ENCODE results near the gene GSTA3.
"Not testable (repeated sequence)": the region's sequence is repeated elsewhere in the genome, so short reads cannot be mapped to it uniquely, and the experiment has no call there.

Gene GSTA3

DNA sequence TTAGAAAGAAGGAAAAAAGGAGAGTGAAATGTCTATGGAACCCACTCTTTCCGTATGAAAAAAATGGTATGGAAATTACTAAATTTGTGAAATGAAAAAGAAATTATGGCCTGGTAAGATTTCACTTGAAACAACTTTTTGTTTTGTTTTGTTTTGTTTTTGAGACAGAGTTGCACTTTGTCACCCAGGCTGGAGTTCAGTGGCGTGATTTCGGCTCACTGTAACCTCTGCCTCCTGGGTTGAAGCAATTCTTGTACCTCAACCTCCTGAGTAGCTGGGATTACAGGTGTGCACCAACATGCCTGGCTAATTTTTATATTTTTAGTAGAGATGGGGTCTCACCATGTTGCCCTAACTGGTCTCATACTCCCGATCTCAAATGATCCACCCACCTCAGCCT, 51.1 kb downstream of the GSTA3 start:
- DNase-seq, result no peak

DNA sequence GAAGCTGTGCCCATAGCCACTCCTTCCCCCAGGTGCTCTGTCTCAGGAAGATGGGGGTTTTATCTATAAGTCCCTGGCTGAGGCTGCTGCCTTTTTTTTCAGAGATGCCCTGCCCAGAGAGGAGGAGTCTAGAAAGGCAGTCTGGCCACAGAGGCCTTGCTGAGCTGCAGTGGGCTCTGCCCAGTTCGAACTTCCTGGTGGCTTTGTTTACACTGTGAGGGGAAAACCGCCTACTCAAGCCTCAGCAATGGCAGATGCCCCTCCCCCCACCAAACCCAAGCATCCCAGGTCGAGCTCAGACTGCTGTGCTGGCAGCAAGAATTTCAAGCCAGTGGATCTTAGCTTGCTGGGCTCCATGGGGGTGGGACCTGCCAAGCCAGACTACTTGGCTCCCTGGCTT, 53.4 kb downstream of the GSTA3 start:
- DNase-seq, result not testable (repeated sequence)

DNA sequence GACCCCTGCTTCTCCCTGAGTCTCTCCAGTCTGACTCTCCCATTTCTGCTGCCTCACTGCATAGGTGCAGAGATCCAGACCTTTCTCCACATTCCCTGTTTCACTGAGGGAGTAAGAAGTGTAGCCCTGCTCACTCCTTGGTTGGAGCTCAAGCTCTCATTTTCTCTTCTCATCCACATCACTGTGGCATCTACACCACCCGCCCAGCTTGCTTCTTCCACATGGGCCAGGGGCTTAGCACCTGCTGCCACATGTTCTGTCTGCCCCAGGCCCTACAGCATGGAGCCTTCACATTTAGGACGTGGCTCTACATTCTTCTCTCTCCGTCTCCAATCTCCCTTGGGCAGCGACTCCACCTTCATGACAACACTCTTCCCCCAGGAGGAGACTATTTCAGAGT, 60.4 kb downstream of the GSTA3 start:
- DNase-seq, result no peak

Measured in stimulated activated CD4-positive, alpha-beta T cell treated with anti-CD3 and anti-CD28 coated beads, Interleukin-4, amount 100 ng/mL, for 4 hours (primary cell).